ENCODE results near the gene ZNF488. TPM values are rescaled to one million over a fixed set of nuclear protein-coding genes. Genes with fewer than 3 reads are reported as not detected.

The ZNF488 gene
- total RNA-seq, 1 donor from 2014 or later = 0.35 TPM

DNA sequence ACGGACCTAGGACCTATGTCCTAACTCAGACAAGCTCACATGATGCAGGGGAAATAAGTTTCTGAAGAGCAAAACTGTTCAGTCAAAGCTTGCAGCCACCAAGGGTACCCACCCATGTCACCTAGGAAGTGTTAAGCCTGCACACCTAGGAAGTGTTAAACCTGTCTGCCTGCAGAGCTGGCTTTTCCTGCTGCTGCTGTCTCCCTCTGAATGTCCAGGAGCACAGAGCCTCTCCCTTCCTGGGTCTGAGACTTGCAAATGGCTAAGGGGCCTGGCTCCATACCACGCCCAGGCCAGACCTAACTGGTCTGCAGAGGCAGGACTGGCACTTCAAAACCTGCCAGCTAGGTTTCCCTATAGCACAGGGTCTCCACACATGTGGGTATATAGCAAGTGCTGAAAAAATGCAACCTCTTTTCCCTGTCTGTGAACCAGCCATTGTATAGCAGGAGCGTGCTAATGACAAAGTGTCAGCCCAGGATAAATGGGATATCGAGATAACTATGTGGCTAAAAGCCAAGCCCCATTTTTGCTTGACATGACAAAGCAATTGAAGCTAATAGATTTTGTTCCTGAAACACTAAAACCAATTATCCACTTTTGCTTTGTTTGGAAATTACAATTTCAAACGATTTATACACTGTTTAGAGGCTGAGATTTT is 60.3 kb downstream of the ZNF488 start:
- Mint-ChIP-seq H3K27ac (ENCODE audit: unreplicated experiment) (no peak overlapping the region), H3K36me3 (ENCODE audit: unreplicated experiment) (no peaks in the 10 kb centered on the region), H3K27me3 (ENCODE audit: unreplicated experiment) (peaks cover 30% of the 10 kb centered on the region), H3K4me3 (ENCODE audit: unreplicated experiment) (no peak overlapping the region), H3K9me3 (ENCODE audit: unreplicated experiment) (no peaks in the 10 kb centered on the region), H3K4me1 (ENCODE audit: unreplicated experiment) (no peaks in the 10 kb centered on the region)
- TF ChIP-seq, protein P1, sequence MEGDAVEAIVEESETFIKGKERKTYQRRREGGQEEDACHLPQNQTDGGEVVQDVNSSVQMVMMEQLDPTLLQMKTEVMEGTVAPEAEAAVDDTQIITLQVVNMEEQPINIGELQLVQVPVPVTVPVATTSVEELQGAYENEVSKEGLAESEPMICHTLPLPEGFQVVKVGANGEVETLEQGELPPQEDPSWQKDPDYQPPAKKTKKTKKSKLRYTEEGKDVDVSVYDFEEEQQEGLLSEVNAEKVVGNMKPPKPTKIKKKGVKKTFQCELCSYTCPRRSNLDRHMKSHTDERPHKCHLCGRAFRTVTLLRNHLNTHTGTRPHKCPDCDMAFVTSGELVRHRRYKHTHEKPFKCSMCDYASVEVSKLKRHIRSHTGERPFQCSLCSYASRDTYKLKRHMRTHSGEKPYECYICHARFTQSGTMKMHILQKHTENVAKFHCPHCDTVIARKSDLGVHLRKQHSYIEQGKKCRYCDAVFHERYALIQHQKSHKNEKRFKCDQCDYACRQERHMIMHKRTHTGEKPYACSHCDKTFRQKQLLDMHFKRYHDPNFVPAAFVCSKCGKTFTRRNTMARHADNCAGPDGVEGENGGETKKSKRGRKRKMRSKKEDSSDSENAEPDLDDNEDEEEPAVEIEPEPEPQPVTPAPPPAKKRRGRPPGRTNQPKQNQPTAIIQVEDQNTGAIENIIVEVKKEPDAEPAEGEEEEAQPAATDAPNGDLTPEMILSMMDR (IDR thresholded peaks at IDR 0.05) = no peak
- DNase-seq (ENCODE audit: extremely low spot score, unreplicated experiment) = no peak

DNA sequence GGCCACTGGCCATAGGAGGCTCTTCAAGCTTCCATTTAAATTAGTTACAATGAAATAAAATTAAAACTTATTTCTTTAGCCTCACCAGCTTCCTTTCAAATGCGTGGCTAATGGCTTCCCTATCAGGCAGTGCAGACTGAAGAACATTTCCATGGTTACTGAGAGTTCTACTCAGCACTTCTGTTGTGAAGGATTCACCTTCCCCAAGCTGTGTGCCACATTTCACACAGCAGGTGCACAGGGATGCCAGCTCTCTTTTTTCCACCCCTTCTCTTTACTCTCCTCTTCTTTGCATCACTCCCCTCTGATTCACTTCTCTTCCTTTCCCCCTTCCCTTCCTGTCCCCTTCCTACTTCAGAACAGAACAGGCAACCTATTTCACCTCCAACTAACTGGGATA is 61.0 kb downstream of the ZNF488 start:
- Mint-ChIP-seq H3K27me3 (ENCODE audit: unreplicated experiment) (peaks cover 30% of the 10 kb centered on the region), H3K36me3 (ENCODE audit: unreplicated experiment) (no peaks in the 10 kb centered on the region), H3K9me3 (ENCODE audit: unreplicated experiment) (no peaks in the 10 kb centered on the region), H3K27ac (ENCODE audit: unreplicated experiment) (no peak overlapping the region), H3K4me1 (ENCODE audit: unreplicated experiment) (no peaks in the 10 kb centered on the region), H3K4me3 (ENCODE audit: unreplicated experiment) (no peak overlapping the region)
- no peak for DNase-seq (ENCODE audit: extremely low spot score, unreplicated experiment)
- TF ChIP-seq, protein P1 (IDR thresholded peaks at IDR 0.05) = no peak

- Mint-ChIP-seq H3K36me3 (ENCODE audit: unreplicated experiment) (no peaks in the 10 kb centered on the region), H3K27me3 (ENCODE audit: unreplicated experiment) (peaks cover 30% of the 10 kb centered on the region), H3K4me1 (ENCODE audit: unreplicated experiment) (no peaks in the 10 kb centered on the region), H3K4me3 (ENCODE audit: unreplicated experiment) (no peak within 1 kb of the TSS), H3K27ac (ENCODE audit: unreplicated experiment) (no peak within 1 kb of the TSS), H3K9me3 (ENCODE audit: unreplicated experiment) (no peaks in the 10 kb centered on the region)
- no peak for DNase-seq (ENCODE audit: extremely low spot score, unreplicated experiment)
- TF ChIP-seq, protein P1 (IDR thresholded peaks at IDR 0.05) = no peak
These were observed 61.6 kb downstream of the ZNF488 start, which contains the start of gene GDF2 for GRCh38 chr10:47322300-47323061. Gene GDF2, plus strand, starts transcription at chr10:47322454. Its CDS starts 215 bp downstream, at chr10:47322669.

- no peak for DNase-seq (ENCODE audit: extremely low spot score, unreplicated experiment)
- no peaks in the 10 kb centered on the region for H3K36me3 Mint-ChIP-seq (ENCODE audit: unreplicated experiment)
- H3K4me3 Mint-ChIP-seq (ENCODE audit: unreplicated experiment) = no peak overlapping the region
- peaks cover 30% of the 10 kb centered on the region for H3K27me3 Mint-ChIP-seq (ENCODE audit: unreplicated experiment)
- H3K4me1 Mint-ChIP-seq (ENCODE audit: unreplicated experiment) = no peaks in the 10 kb centered on the region
- H3K27ac Mint-ChIP-seq (ENCODE audit: unreplicated experiment) = no peak overlapping the region
- TF ChIP-seq, protein P1 (IDR thresholded peaks at IDR 0.05) = no peak
- no peaks in the 10 kb centered on the region for H3K9me3 Mint-ChIP-seq (ENCODE audit: unreplicated experiment)
These were observed 62.4 kb downstream of the ZNF488 start for GRCh38 chr10:47321521-47322195.

DNA sequence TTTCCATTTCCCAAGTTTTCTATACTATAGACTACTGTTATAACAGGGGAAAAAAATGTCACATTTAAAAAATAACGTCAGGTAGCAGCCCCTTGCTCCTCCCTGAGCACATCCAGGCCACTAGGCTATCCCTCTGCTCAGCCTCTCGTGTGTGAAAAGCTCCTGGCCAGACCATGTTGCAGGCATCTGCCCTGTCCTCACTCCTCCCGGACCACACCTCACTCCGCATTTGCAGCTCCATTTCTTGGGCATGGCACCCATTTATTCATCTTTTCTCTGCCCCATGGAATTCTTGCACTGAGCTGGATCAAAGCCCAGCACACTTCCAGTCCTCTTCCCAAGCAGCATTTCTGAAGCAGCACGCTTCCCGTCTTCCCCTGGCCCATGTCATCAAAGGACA is 63.3 kb downstream of the ZNF488 start:
- TF ChIP-seq, protein P1 (IDR thresholded peaks at IDR 0.05) = no peak
- no peaks in the 10 kb centered on the region for H3K36me3 Mint-ChIP-seq (ENCODE audit: unreplicated experiment)
- peaks cover 30% of the 10 kb centered on the region for H3K27me3 Mint-ChIP-seq (ENCODE audit: unreplicated experiment)
- H3K27ac Mint-ChIP-seq (ENCODE audit: unreplicated experiment) = no peak overlapping the region
- no peaks in the 10 kb centered on the region for H3K4me1 Mint-ChIP-seq (ENCODE audit: unreplicated experiment)
- no peaks in the 10 kb centered on the region for H3K9me3 Mint-ChIP-seq (ENCODE audit: unreplicated experiment)
- H3K4me3 Mint-ChIP-seq (ENCODE audit: unreplicated experiment) = no peak overlapping the region
- no peak for DNase-seq (ENCODE audit: extremely low spot score, unreplicated experiment)
